ENCODE results near the gene PLXNA2.

PLXNA2 gene

DNA sequence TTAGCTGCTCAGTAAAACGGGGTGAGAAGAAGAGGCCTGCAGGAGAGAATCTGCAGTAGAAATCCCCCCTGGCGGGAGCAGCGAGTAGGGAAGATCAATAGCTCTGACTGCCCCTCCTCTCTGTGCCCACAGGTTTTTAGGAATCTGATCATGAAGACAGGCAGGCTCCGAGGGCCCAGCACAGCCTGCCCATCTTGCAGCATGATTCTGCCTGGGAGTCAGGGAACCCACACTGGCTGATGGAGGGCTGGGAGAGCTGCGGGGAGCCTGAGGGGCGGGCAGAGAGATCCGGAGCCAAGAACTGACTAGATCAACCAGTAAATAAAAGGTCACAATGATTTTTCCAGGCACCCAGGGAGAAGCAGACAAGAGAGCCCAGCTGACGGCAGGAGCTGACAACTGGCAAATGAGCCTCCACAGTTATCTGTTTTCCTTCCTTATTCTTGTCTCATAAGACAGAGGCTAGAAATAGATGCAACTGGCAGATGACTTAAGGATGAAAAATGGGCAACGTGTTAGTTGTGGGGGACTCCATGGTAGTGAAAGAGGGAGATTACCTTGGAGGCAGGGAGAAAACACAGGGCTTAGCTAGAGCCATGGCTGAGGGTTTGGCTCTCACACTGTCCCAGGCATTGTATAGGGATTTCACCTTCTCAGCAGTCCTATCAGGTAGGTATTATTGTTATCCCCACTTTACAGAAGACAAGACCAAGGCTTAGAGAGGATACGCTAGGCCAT is 116.2 kb downstream of the PLXNA2 start:
- no peaks in the 10 kb centered on the region for H3K36me3 Mint-ChIP-seq (ENCODE audit: low read depth)
- no peaks in the 10 kb centered on the region for H3K9me3 Mint-ChIP-seq
- H3K27ac Mint-ChIP-seq: peak overlapping the region; percentile 6 to 71 (median 55)
- H3K4me3 Mint-ChIP-seq: peak overlapping the region in 1 of 3 experiments; percentile 11
- TF ChIP-seq, protein P1, sequence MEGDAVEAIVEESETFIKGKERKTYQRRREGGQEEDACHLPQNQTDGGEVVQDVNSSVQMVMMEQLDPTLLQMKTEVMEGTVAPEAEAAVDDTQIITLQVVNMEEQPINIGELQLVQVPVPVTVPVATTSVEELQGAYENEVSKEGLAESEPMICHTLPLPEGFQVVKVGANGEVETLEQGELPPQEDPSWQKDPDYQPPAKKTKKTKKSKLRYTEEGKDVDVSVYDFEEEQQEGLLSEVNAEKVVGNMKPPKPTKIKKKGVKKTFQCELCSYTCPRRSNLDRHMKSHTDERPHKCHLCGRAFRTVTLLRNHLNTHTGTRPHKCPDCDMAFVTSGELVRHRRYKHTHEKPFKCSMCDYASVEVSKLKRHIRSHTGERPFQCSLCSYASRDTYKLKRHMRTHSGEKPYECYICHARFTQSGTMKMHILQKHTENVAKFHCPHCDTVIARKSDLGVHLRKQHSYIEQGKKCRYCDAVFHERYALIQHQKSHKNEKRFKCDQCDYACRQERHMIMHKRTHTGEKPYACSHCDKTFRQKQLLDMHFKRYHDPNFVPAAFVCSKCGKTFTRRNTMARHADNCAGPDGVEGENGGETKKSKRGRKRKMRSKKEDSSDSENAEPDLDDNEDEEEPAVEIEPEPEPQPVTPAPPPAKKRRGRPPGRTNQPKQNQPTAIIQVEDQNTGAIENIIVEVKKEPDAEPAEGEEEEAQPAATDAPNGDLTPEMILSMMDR (IDR thresholded peaks at IDR 0.05; ENCODE audit: unreplicated experiment in 3 of 3): no peak
- H3K27me3 Mint-ChIP-seq (ENCODE audit: low read depth): peaks cover 40% of the 10 kb centered on the region
- peaks cover 76% of the 10 kb centered on the region for H3K4me1 Mint-ChIP-seq

DNA sequence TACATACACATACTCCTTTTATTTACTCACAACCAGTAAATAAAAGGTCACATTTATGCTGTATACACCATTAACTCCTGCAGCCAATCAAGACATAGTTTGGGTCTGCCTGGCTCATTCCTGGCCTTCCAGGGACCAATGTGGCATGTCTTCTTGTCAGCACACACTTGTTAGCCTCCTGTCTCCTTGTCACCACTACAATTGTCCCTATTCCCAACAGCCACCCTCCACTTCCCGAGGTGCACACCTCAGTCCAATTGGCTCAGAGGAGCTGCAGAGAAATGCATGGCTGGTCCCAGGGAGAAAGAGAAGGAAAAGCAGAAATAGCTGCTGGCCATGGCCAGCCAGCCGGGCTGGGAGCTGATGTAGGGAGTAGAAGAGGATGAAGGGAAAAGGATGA is 116.9 kb downstream of the PLXNA2 start:
- Mint-ChIP-seq H3K27me3 (ENCODE audit: low read depth) (peaks cover 38% of the 10 kb centered on the region), H3K9me3 (no peaks in the 10 kb centered on the region), H3K27ac (peak overlapping the region in 1 of 3 experiments; percentile 71), H3K4me1 (peaks cover 71% of the 10 kb centered on the region), H3K36me3 (ENCODE audit: low read depth) (no peaks in the 10 kb centered on the region), H3K4me3 (no peak overlapping the region)
- TF ChIP-seq, protein P1 (IDR thresholded peaks at IDR 0.05; ENCODE audit: unreplicated experiment in 3 of 3): no peak

DNA sequence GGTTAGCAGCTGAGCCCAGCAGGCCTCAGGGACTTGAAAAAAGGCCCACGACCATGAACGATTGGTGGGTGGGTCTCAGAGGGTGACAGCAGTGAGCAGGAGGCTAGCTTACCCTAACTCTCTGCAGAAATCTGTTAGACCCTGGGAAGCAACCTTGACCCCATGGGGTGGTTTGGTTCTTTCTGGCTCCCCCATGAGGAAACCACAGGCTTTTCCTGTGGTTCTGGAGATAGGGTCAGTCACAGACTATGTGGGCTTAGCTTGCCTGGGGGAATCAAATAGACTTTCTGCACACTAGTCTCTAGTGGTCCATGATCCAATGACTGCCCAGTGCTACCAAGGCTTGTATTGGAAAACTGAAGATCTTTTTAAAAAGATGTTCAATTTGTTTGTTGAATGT is 118.1 kb downstream of the PLXNA2 start:
- Mint-ChIP-seq H3K4me1 (peaks cover 59% of the 10 kb centered on the region), H3K4me3 (no peak overlapping the region), H3K27me3 (ENCODE audit: low read depth) (peaks cover 30% of the 10 kb centered on the region), H3K27ac (no peak overlapping the region), H3K36me3 (ENCODE audit: low read depth) (no peaks in the 10 kb centered on the region), H3K9me3 (no peaks in the 10 kb centered on the region)
- TF ChIP-seq, protein P1 (IDR thresholded peaks at IDR 0.05; ENCODE audit: unreplicated experiment in 3 of 3): no peak

DNA sequence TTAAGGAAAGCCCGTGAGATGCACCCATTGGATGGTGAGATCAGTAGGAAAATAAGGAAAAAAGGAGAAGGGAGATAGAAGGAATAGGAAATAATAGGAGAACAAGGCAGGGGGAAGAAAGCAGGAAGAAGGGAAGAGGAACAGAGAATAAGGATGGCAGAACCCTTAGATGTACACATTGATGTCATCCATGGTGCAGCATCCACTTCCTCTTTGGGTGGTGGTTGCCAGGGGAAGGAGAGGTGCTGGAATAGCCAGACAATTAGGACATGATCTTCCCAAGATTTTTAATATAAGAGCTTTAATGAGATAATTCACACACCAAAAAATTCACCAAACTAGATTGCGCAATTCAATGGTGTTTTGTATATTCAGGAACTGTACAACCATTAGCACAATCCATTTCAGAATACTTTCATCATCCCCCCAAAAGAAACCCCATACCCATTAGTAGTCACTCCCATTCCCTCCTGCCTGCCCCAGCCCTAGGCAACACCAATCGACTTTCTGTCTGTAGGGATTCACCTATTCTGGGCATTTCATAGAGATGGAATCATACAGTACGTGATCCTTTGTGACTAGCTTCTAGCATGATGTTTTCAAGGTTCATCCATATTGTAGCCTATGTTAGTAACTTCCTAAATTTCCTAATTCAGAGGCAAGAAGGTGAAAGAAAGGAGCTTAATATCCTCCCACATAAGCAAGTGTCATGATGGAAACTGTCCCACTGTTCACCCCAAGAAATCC is 121.4 kb downstream of the PLXNA2 start:
- H3K27me3 Mint-ChIP-seq (ENCODE audit: low read depth): peaks cover 14% of the 10 kb centered on the region
- TF ChIP-seq, protein P1 (IDR thresholded peaks at IDR 0.05; ENCODE audit: unreplicated experiment in 3 of 3): no peak
- no peak overlapping the region for H3K4me3 Mint-ChIP-seq
- no peaks in the 10 kb centered on the region for H3K9me3 Mint-ChIP-seq
- no peaks in the 10 kb centered on the region for H3K36me3 Mint-ChIP-seq (ENCODE audit: low read depth)
- H3K4me1 Mint-ChIP-seq: peaks cover 33% of the 10 kb centered on the region
- H3K27ac Mint-ChIP-seq: no peak overlapping the region

DNA sequence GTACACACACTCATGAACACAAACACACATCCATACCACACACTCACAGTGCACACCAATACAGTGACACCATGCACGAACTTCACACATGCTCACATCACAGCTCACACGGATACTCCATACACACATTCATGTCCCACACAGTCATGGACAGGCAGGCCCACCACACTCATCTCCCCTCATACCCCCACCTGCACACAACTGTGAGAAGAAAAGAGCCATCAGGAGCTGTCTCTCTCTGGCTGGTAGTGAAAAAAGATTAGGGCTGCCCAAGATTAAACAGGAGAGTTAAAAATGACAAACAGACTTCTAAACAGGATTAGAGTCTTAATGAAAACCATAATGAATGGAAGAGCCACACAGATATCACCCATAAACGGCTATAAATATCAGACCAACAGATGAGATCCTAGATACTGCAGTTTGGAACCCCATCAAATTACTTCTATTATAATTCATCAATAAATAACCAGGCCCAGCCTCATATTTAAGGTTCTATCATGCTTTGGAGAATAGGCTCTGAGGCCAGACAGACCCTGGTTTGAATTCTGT is 122.3 kb downstream of the PLXNA2 start:
- H3K4me1 Mint-ChIP-seq: peaks cover 33% of the 10 kb centered on the region
- H3K27me3 Mint-ChIP-seq (ENCODE audit: low read depth): peaks cover 9% of the 10 kb centered on the region
- no peaks in the 10 kb centered on the region for H3K36me3 Mint-ChIP-seq (ENCODE audit: low read depth)
- no peaks in the 10 kb centered on the region for H3K9me3 Mint-ChIP-seq
- H3K4me3 Mint-ChIP-seq: no peak overlapping the region
- no peak overlapping the region for H3K27ac Mint-ChIP-seq
- TF ChIP-seq, protein P1 (IDR thresholded peaks at IDR 0.05; ENCODE audit: unreplicated experiment in 3 of 3): no peak

Measured in nephron (organoid).